HFFc6 (cell line): ENCODE measurements around the gene PTCD2. TPM values are rescaled to one million over a fixed set of nuclear protein-coding genes. Genes with fewer than 3 reads are reported as not detected.
"Not testable (repeated sequence)": the region's sequence is repeated elsewhere in the genome, so short reads cannot be mapped to it uniquely, and the experiment has no call there.

Experiments used
- DNase-seq: peaks from one replicate; pipeline ENCODE4 v3.0.0-alpha.2; 2018
- H3K27ac Mint-ChIP-seq: 2 replicates; pipeline ENCODE4 v1.8.0; 2020; ENCODE audit warnings: mild to moderate bottlenecking, mixed read lengths
- H3K27me3 Mint-ChIP-seq: 2 replicates; pipeline ENCODE4 v1.8.0; 2021; ENCODE audit warnings: mild to moderate bottlenecking, moderate library complexity, mixed read lengths; ENCODE audit not compliant: insufficient read depth
- H3K36me3 Mint-ChIP-seq: 2 replicates; pipeline ENCODE4 v1.8.0; 2021; ENCODE audit warnings: low read depth, mixed read lengths
- H3K4me1 Mint-ChIP-seq: 2 replicates; pipeline ENCODE4 v1.8.0; 2020; ENCODE audit warnings: low read depth, mixed read lengths
- H3K4me3 Mint-ChIP-seq: 2 replicates; pipeline ENCODE4 v1.8.0; 2020; ENCODE audit warnings: mild to moderate bottlenecking, moderate library complexity, mixed read lengths
- H3K9me3 Mint-ChIP-seq: 2 replicates; pipeline ENCODE4 v1.8.0; 2020; ENCODE audit warnings: mild to moderate bottlenecking, mixed read lengths
- total RNA-seq, 6 experiments: library from RNA; stranded (reverse); fragmentation: NEBNext Ultra II Directional; extraction: Animal tissue kit (Norgen Biotek cat#: 25700); gene quantifications; 2 replicates in 1 of 6; 3 replicates in 5 of 6; pipeline ENCODE4 v1.2.3, GENCODE V29; 2021
- TF ChIP-seq, protein P1 (sequence below): fragments of 200-600 bp; sonication (generic); IDR thresholded peaks from 2 replicates; pipeline ENCODE4 v1.5.0; 2021; ENCODE audit warnings: antibody characterized with exemption, mild to moderate bottlenecking

PTCD2 gene
- total RNA-seq, 6 experiments from 2014 or later: 10.8 to 14.4 (median 12.9) TPM

DNA sequence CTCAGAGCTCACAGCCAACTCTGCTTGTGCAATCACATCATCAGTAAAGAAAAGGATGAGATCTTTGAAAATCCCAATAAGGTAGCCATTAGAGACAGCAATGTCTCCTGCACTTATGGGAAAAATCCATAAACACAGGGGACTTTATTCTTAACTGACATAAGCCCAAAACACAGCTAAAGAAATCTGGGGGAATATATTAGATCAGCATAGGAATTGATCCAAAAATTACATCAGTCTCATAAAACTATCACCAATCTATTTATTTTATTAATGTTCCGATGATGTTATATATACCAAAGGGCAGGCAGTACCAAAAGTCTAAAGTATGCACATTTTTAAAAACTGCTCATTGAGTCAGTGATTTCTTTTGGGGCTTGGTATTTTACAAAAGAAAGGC, 7.0 kb upstream of the PTCD2 start:
- H3K9me3 Mint-ChIP-seq: no peaks in the 10 kb centered on the region
- peaks cover 31% of the 10 kb centered on the region for H3K4me1 Mint-ChIP-seq
- no peaks in the 10 kb centered on the region; the same call in 1 of the 2 replicates for H3K27me3 Mint-ChIP-seq
- no peak for DNase-seq
- peaks cover 24% of the 10 kb centered on the region; the same call in 1 of the 2 replicates for H3K36me3 Mint-ChIP-seq
- H3K4me3 Mint-ChIP-seq: no peak overlapping the region
- TF ChIP-seq, protein P1, sequence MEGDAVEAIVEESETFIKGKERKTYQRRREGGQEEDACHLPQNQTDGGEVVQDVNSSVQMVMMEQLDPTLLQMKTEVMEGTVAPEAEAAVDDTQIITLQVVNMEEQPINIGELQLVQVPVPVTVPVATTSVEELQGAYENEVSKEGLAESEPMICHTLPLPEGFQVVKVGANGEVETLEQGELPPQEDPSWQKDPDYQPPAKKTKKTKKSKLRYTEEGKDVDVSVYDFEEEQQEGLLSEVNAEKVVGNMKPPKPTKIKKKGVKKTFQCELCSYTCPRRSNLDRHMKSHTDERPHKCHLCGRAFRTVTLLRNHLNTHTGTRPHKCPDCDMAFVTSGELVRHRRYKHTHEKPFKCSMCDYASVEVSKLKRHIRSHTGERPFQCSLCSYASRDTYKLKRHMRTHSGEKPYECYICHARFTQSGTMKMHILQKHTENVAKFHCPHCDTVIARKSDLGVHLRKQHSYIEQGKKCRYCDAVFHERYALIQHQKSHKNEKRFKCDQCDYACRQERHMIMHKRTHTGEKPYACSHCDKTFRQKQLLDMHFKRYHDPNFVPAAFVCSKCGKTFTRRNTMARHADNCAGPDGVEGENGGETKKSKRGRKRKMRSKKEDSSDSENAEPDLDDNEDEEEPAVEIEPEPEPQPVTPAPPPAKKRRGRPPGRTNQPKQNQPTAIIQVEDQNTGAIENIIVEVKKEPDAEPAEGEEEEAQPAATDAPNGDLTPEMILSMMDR: no peak
- H3K27ac Mint-ChIP-seq: no peak overlapping the region

DNA sequence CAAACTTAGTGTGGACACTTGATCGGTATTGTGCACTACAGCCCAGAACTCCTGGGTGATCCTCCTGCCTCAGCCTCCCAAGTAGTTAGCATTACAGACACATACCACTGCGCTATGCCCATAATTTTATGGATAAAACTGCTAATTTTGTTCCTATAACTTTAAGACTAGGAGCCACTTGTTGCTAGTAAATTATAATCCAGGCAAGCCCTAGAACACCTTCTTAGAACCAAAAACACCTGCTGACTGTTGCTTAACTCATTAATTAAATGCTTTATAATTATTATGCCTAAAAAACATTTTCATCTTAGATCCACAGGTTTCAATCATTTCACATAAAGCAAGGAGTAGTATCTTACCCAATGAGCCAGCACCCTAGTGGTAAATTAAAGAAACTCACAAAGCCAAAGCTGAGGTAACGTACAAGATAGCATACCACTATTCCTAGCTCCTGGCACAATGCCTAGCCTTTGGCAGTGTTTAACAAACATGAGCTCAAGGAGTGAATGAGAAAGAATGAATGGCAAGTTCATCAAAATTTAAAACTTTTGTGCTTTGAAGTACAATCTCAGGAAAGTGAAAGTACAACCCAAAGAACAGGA, 5.5 kb upstream of the PTCD2 start:
- Mint-ChIP-seq H3K4me1 (peaks cover 32% of the 10 kb centered on the region), H3K27me3 (no peaks in the 10 kb centered on the region), H3K27ac (no peak overlapping the region), H3K9me3 (no peaks in the 10 kb centered on the region), H3K4me3 (peak overlapping the region; percentile 22; the same call in 1 of the 2 replicates), H3K36me3 (peaks cover 26% of the 10 kb centered on the region)
- TF ChIP-seq, protein P1: peak; percentile 54
- DNase-seq: peak; percentile 15

DNA sequence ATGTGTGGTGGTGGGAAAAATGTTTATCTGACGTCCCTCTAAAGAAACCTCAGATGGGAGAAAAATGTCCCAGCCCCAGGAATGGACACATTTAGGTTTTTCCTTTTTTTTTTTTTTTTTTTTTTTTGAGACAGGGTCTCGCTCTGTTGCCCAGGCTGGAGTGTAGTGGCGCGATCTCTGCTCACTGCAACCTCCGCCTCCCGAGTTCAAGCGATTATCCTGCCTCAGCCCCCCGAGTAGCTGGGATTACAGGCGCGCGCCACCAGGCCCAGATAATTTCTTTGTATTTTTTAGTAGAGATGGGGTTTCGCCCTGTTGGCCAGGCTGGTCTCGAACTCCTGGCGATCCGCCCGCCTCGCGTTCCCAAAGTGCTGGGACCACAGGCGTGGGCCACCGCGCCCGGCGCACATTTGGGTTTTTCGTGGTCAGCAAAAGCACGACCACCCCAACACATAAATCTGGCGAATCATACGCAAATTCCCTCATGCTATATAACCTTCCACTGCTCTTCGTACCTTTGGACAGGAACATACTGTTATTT, 668 bp upstream of the PTCD2 start:
- Mint-ChIP-seq H3K36me3 (peaks cover 20% of the 10 kb centered on the region), H3K4me3 (peak overlapping the region; percentile 99), H3K27ac (peak overlapping the region; percentile 93), H3K4me1 (peaks cover 47% of the 10 kb centered on the region)
- DNase-seq, H3K27me3 Mint-ChIP-seq, H3K9me3 Mint-ChIP-seq: not testable (repeated sequence)

DNA sequence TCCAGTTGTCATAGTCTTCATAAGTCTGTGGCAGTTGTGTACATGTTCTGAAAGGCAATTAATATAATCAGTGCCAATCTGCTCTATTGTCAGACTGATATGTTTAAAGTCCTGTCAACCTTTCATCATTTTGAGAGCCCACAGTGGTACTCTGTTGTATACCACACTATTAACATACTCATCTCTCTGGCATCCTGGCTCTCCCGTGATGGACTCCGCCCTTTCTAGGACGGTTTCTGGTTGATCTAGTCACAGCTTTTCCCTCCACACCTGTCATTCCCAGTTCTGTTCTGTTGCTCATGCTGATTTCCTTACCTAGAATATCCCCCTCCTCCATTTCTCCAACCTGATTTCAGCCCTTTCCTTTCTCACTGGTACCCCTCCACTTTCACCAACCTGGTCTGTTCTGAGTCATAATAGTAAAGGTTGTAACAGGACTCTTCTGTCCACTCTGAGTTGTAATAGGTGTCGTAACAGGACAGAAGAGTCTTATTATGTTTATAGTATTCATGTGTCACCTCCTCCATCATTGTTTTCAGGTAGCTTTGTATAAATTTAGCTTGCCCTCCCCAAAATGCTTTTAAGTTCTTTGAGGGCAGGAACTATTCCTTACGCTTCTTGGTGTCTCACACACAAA, 4.1 kb downstream of the PTCD2 start:
- TF ChIP-seq, protein P1: no peak
- no peak for DNase-seq
- no peaks in the 10 kb centered on the region; the same call in 1 of the 2 replicates for H3K27me3 Mint-ChIP-seq
- H3K4me1 Mint-ChIP-seq: peaks cover 55% of the 10 kb centered on the region
- no peak overlapping the region for H3K4me3 Mint-ChIP-seq
- peaks cover 46% of the 10 kb centered on the region for H3K36me3 Mint-ChIP-seq
- H3K9me3 Mint-ChIP-seq: no peaks in the 10 kb centered on the region
- no peak overlapping the region; the same call in 1 of the 2 replicates for H3K27ac Mint-ChIP-seq

DNA sequence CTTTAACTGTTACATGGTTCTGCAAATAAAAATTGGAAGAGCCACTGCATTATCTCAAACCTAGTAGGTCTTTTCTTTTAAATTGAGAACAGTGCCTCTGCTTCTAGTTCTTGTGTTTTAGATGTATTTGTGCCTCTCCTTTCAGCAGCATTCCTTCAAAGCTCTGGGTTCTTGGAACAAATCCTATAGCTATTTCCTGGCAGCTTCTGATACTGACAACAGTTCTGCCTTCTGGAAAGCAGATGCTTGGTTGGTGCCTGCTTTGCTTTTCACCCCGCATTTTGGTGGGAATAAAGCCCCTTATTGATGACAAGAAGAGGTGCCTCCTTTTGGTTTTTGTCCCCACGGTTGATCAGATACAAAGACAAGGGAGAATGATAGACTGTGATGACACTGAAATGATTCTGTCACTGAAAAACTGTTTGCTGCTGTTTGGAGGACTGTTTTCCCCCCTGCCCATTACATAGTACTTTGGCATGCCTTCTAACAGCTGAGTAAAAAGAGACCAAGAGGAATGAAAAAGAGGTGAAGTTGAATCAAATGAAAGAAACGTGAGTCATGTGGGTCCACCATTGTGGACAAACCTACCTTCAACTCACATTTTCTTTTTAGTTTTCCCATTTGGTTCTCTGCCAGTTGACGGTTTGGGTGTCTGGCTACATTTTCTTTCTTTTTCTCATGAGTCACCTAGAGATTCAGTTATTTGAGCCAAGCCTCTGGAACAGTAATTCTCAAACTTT, 5.6 kb downstream of the PTCD2 start:
- Mint-ChIP-seq H3K27ac (peak overlapping the region; percentile 93), H3K9me3 (no peaks in the 10 kb centered on the region), H3K36me3 (peaks cover 50% of the 10 kb centered on the region), H3K27me3 (no peaks in the 10 kb centered on the region), H3K4me1 (peaks cover 50% of the 10 kb centered on the region), H3K4me3 (peak overlapping the region; percentile 71)
- TF ChIP-seq, protein P1: no peak
- DNase-seq: peak; percentile 76
